GM12874 (cell line): Measurements from ENCODE around the gene SSC4D.

Experiments
- TF ChIP-seq, protein P1 (sequence below): IDR thresholded peaks from 2 replicates; pipeline ENCODE4 v1.5.1; 2011; ENCODE audit warnings: low read depth, mild to moderate bottlenecking, control low read depth, low read length, moderate library complexity; ENCODE audit not compliant: insufficient read depth

Gene SSC4D

GRCh38 chr7:76409537-76409936, at the start of gene SSC4D:
Gene SSC4D, minus strand, starts transcription at chr7:76409697. Its CDS starts 5,258 bp downstream, at chr7:76404439.
- TF ChIP-seq, protein P1, sequence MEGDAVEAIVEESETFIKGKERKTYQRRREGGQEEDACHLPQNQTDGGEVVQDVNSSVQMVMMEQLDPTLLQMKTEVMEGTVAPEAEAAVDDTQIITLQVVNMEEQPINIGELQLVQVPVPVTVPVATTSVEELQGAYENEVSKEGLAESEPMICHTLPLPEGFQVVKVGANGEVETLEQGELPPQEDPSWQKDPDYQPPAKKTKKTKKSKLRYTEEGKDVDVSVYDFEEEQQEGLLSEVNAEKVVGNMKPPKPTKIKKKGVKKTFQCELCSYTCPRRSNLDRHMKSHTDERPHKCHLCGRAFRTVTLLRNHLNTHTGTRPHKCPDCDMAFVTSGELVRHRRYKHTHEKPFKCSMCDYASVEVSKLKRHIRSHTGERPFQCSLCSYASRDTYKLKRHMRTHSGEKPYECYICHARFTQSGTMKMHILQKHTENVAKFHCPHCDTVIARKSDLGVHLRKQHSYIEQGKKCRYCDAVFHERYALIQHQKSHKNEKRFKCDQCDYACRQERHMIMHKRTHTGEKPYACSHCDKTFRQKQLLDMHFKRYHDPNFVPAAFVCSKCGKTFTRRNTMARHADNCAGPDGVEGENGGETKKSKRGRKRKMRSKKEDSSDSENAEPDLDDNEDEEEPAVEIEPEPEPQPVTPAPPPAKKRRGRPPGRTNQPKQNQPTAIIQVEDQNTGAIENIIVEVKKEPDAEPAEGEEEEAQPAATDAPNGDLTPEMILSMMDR: no peak

DNA sequence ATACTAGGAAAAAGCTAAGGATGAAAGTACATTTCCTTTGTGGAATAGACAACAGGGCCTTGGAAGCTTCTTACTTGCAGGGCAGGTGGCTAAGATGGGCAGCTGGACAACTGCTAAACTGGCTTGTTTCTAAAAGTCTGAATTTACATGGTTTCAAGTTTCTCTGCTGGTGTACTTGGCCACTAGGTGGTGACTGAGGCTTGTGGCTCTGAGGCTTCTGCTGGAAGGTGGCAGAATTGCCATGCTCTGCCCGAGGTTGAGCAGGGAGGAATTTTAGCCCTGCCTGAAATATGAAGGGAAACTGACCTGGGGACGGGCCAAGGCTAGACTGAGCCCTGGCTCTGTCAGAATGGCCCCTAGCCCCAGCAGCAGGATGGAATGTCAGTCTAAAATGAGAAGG, 28.4 kb upstream of the SSC4D start:
- TF ChIP-seq, protein P1: peak; percentile 64

DNA sequence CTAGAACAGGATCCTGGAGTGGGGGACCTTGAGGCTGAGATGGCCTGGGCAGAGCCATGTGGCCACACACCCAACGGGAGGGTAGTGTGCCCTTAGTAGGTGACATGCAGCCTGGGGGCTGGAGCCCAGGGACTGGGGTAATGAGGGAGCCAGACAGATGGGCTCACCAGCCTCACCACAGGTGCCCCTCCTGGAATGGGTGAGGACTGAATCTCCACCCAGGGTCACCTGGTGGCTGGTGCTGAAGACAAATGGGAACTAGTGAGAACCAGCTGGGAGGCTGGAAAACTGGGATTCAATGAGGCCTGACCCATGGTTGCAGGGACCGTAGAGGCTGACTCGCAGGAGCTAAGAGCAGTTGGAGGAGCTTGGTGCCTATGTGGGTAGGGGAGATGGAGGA, 21.3 kb upstream of the SSC4D start:
- TF ChIP-seq, protein P1: no peak

- TF ChIP-seq, protein P1: no peak
Observed at GRCh38 chr7:76430211-76430610, 20.7 kb upstream of the SSC4D start.

GRCh38 chr7:76428868-76429805, 19.6 kb upstream of the SSC4D start:
- TF ChIP-seq, protein P1: no peak

- TF ChIP-seq, protein P1: no peak
Observed at GRCh38 chr7:76428149-76428823, 18.8 kb upstream of the SSC4D start.

DNA sequence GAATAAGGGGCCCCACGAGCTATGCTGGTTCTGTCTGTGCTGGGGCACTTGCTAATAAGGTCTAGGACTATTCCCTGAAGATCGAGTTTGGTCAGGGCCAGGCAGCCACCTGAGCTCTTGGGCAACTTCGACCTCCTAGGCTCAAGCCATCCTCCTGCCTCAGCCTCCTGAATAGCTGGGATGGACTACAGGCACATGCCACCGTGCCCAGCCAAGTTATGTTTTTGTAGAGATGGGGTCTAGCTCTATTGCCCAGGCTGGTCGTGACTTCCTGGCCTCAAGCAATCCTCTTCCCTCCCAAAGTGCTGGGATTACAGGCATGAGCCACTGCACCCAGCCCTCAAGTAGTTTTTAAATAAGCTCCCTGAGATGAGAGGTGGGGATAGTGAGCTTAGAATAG, 18.1 kb upstream of the SSC4D start:
- TF ChIP-seq, protein P1: no peak
